Urothelium cell line (cell line): Measurements from ENCODE around the gene COL18A1.
"Not testable (repeated sequence)": the region's sequence is repeated elsewhere in the genome, so short reads cannot be mapped to it uniquely, and the experiment has no call there.

Source experiments
- DNase-seq: peaks from one replicate; pipeline ENCODE4 v3.0.0; 2011; ENCODE audit warnings: low spot score, mixed read lengths
- FAIRE-seq: peaks from 2 replicates; lab custom pipeline; 2011; peaks lifted over from hg19 to GRCh38; lab: Jason Lieb, UNC

The COL18A1 gene

GRCh38 chr21:45423968-45424853 lies 19.2 kb downstream of the COL18A1 start:
- FAIRE-seq, result no peak
- DNase-seq, result no peak

- DNase-seq (no peak), FAIRE-seq (no peak)
Measured at GRCh38 chr21:45424854-45425795, 20.2 kb downstream of the COL18A1 start.

GRCh38 chr21:45427331-45428271 lies 22.6 kb downstream of the COL18A1 start:
- FAIRE-seq (peak; percentile 93), DNase-seq (peak; percentile 87)

- FAIRE-seq, result no peak
- DNase-seq, result no peak
Measured at GRCh38 chr21:45428534-45428933, 23.6 kb downstream of the COL18A1 start.

DNA sequence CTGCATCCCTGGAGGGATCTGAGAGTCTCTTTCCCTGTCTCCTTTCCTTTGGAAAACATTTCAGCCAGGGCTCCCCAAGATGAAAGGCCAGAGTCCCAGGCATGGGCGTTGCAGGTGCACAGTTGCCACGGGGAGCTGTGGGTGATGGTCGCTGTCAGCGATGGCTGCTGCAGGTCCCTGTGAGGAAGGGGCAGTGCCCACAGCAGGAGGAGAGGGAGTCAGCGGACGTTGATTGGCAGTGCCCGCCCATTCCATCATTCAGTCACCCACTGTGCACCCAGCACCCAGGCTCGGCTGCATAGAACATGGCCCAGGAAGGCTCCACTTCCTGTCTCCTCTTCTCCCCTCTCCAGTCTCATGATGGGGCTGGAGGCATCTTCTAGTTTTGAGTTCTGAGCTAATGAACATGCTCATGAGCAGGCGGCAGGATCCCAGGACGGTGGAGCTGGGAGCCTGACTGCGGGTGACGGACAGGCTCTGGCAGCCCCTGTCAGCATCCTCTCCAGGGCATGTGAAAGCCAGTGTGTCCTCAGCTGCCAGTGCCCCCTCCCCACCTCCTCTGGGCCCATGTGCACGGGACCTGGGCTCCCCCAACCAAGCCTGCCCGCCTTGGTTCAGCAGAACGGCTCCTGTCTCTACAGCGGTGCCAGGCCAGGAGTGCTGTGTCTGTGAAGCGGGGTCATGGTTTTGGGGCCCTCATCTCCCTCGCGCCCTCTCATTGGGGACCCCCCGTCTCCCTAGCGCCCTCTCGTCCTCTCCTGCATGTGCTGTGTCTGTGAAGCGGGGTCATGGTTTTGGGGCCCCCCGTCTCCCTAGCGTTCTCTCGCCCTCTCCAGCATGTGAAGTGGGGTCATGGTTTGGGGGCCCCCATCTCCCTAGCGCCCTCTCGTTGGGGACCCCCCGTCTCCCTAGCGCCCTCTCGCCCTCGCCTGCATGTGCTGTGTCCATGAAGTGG lies 24.5 kb downstream of the COL18A1 start:
- FAIRE-seq (no peak), DNase-seq (no peak)

DNA sequence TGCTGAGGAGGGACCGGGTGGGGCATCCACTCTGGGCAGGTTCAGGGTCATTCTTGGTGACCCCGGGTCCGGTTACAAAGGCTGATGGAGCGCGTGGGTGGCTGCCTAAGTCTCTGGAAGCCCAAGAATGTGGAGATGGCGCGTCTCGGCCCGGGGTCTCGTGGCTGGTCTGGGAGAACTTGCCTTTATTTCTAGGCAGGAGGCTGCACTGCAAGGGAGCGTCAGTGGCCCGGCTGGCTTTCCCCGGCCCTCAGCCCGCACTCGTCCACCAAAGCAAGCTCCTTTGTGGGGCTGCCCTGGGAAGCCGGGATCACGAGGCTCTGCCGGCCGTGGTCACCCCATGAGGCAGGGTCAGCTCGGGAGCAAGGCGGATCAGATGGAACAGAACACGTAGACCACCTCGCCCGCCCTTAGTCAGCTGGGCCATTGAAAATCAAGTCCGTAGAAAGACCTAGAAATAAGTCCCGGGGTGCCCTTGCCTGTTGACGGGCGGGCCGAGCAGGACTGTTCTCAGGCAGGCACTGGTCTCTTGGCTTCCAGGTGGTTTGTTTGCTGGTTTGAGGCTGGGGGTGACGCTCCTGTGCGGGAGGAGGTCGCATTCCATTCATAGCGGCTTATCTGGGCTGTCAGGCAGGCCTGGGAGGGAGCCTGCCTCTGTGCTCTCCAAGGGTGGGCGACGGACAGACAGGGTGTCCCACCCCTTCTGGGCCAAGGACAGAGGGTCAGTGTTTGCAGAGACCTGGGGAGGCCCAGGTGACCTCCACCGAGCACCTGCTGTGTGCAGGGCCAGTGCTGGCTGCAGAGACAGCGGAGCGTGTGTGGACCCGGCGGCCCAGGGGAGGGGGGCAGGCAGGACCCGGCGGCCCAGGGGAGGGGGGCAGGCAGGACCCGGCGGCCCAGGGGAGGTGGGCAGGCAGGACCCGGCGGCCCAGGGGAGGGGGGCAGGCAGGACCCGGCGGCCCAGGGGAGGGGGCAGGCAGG lies 25.8 kb downstream of the COL18A1 start:
- FAIRE-seq (no peak), DNase-seq (peak; percentile 45)

DNA sequence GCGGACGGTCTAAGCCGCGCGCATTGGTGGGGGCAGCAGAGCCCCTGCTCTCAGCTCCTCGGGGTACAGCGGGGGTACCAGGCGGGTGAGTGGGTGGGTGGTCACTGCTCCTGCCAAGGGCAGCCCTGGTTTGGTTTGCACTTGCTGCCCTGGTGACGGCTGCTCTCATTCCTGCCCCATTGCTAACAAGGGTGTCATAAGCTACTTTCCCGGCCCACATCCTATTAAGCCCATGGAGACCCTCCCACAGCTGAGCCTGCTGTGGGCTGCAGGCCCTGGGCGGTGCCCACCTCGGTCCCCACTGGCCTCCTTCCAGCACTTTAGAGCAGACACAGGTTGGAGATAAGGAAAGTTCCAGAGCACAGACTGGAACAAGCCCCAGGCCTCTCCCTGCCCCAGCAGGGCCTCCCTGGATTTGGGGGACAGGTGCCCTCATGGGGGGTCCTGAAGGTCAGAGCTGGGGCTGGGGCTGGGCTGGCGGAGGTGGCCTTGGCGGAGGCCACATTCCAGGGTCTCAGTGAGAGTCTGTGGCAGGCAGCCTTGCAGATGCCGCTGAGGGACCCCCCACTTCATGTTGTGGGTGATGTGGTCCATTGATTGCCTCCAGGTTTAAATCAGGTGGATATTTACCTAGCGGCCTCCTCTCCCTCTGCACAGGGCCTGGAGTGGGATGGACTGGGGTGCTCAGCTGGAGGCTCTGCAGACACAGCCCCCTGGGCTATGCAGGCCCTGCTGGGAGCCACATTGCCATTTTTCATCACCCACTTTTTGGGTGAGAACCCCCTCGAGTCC lies 27.0 kb downstream of the COL18A1 start:
- FAIRE-seq (no peak), DNase-seq (no peak)

DNA sequence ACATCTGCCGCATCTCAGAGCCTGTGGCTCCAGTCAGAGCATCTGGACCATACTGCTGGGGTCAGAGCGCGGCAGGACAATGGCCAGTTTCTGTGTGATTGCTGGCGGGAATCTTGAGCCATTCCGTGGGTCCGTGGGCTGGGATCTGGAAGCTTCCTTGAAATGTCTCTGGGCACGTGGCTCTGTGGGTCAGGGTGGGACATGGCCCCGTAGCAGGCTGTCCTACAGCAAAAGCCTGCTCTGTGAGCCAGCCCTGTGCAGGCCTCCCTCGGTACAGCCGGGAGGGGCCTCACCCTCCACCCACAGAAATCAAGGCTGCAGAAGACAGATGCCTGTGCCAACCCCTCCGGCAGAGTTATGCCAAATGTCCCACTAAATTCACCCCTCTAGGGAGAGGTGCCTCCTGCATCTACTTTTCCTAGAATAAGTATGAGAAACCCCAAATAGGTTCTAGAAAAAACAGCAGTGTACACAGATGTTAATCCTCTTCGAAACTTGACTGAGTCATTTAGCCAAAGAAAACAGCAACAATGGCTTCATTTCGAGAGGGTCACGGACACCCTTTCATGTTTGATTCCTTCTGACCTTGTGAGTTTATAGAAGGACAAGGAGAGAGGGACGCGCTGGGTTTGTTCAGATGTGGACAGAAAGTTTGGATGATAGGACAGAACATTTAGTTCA lies 27.8 kb downstream of the COL18A1 start:
- DNase-seq, result no peak
- FAIRE-seq, result no peak

DNA sequence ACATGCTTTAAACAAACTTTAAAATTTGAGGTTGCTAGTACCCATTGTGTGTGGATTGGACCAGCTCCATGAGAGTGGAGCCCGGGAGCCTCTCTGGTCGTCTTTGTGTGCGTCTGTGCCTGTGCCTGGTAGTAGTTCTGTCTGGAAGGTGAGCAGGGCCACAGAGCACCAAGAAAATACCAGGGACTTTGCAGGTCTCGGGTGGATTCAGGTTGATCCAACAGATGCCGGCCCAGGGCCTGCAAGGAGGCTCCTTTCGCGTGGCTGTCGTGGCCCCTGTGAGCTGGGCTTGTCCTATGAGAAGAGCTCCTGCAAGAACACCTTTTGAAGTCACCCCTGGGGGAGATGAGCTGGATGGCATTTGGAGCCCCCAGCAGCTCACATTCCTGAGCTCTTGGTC lies 28.3 kb downstream of the COL18A1 start:
- no peak for FAIRE-seq
- no peak for DNase-seq

DNA sequence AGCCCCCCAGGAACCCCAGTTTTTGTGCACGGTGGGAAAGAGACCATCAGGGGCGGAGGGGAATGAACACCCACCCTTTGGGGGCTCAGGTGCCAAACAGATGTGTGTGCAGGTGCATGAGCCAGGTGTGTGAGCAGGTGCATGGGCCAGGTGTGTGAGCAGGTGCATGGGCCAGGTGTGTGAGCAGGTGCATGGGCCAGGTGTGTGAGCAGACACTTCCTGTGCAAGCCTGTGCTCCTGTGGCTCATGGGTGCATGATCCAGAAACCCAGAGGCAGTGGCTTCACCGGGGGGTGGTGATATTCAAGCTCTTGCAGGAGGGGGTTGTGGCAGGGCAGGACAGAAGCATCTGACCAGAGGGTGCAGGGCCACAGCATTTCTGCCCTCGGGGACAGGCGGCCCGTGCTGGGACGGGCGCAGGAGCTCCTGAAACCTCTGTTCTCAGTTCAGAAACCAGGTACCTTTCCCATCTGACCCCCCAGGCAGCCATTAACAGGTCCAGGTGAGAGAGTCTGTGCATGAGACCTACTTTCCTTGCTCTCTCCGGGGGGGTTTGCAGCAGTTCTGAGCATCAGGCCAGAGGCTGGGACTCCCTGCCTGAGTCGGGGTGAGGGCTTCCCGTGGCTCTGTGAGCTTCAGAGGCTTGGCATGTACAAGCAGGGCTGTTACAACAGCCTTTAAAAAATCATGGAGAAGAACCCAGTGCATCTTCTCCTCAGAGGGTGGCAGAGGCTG lies 29.1 kb downstream of the COL18A1 start:
- no peak for DNase-seq
- no peak for FAIRE-seq

GRCh38 chr21:45434645-45435217 lies 29.8 kb downstream of the COL18A1 start:
- DNase-seq (no peak), FAIRE-seq (no peak)

DNA sequence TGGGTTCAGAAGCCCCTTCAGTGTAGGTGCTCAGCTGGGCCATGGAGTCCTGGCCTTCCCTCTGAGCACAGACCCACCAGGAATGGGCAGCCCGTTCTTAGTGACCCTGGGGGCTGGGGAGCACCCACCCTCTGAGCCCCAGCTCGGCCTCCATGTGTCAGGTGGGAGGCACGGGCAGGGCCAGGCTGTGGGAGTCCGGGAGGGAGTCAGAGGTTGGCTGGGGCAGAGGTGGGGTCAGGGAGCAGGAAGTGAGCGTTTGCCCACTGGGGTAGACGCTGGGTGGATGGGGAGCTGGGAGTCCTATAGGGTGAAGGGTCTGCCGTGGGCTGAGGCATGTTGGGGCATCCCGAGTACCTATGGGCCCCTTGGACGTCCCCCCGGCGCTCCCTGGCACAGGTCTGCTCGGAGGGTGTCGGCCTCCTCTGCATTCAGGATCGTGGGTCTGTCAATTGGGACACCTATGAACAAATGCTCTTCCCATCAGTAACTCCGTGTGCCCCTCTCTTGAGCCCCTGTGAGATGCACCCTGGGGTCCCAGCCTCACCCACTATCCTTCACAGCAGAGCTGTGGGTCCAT lies 30.5 kb downstream of the COL18A1 start:
- DNase-seq (no peak), FAIRE-seq (no peak)

DNA sequence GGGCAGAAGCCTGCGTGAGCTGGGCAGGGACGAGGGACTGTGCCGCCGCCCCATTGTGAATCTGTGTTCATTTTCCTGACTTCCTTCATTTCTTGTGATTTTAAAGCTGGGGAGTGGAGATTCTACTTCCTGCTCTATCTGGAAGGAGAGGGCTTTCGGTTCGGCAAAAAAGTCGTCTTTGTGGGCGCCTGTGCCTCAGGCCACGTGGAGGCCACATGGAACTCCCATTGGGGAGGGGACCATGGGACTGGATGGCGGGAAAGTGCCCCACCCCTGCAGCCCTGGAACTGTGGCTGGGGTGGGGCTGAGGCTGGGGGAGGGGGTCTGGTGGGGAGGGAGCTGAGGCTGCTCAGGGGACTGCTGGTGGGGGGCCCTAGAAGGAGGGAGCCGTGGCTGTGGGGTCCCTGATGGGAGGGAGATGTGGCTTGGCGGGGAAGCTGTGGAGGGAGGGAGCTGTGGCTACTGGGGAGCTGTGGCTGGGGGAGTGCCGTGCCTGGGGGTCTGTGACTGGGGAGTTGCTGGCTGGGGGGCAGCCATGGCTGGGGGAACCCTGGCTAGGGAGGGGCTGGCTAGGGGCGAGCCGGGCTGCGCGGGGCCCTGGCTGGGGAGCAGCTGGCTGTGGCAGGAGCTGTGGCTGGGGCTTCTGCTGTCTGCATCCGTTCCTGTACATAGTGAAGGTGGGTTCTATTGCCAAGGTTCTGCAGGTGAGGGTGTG lies 31.5 kb downstream of the COL18A1 start:
- DNase-seq (no peak), FAIRE-seq (no peak)

DNA sequence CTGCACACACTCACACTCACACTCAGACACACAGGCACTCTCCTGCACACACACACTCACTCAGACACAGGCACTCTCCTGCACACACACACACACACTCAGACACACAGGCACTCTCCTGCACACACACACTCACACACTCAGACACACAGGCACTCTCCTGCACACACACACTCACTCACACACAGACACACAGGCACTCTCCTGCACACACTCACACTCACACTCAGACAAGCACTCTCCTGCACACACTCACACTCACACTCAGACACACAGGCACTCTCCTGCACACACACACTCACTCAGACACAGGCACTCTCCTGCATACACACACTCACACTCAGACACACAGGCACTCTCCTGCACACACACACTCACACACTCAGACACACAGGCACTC lies 32.9 kb downstream of the COL18A1 start:
- DNase-seq, FAIRE-seq: not testable (repeated sequence)
